HepG2 (cell line): Measurements from ENCODE around the gene VEGFA.

ENCODE experiments used
- BHLHE40 ChIP-seq: IDR thresholded peaks from 2 replicates; pipeline ENCODE4 v1.6.1; 2011; ENCODE audit warnings: low read length, improper control_type of control experiment
- CREM ChIP-seq, 2 experiments: sonication (generic) in 1 of 2; formaldehyde crosslinking in 1 of 2; IDR thresholded peaks; 2 replicates each; pipeline versions ENCODE4 v1.4.0 to v1.6.1; 2016 to 2020; ENCODE audit warnings: antibody characterized with exemption in 1 of 2, mild to moderate bottlenecking in 1 of 2, missing genetic modification reagents in 1 of 2
- CTCF ChIP-seq: sonication (generic); formaldehyde crosslinking; IDR thresholded peaks from 2 replicates; pipeline ENCODE4 v1.5.0; 2020; ENCODE audit warnings: mild to moderate bottlenecking, missing genetic modification reagents, moderate library complexity
- KDM5A ChIP-seq: fragments of 200-600 bp; sonication (generic); IDR thresholded peaks from 2 replicates; pipeline ENCODE4 v1.7.0; 2018; ENCODE audit warnings: antibody characterized with exemption, mild to moderate bottlenecking, low read length, borderline replicate concordance
- KMT2A ChIP-seq: sonication (generic); formaldehyde crosslinking; IDR thresholded peaks from 2 replicates; pipeline ENCODE4 v1.4.0; 2020; ENCODE audit warnings: missing genetic modification reagents
- MEIS1 ChIP-seq: sonication (generic); formaldehyde crosslinking; IDR thresholded peaks from 2 replicates; pipeline ENCODE4 v1.9.0; 2021; ENCODE audit warnings: mild to moderate bottlenecking, missing genetic modification reagents, moderate library complexity, borderline replicate concordance
- POLR2A ChIP-seq, 2 experiments: IDR thresholded peaks; 2 replicates each; pipeline ENCODE4 v1.6.1; 2011; ENCODE audit warnings: low read depth in 2 of 2, low read length in 2 of 2, mild to moderate bottlenecking in 1 of 2, moderate library complexity in 1 of 2; ENCODE audit not compliant: insufficient read depth in 1 of 2
- RFX5 ChIP-seq: IDR thresholded peaks from 2 replicates; pipeline ENCODE4 v1.6.1; 2011; ENCODE audit warnings: low read depth, low read length, improper control_type of control experiment
- ZNF292 ChIP-seq: sonication (generic); formaldehyde crosslinking; IDR thresholded peaks from 2 replicates; pipeline ENCODE4 v1.8.1; 2022; ENCODE audit warnings: mild to moderate bottlenecking, low read depth, missing genetic modification reagents, borderline replicate concordance
- ZNF609 ChIP-seq: sonication (generic); formaldehyde crosslinking; IDR thresholded peaks from 2 replicates; pipeline ENCODE4 v1.4.0; 2020; ENCODE audit warnings: mild to moderate bottlenecking, missing genetic modification reagents, borderline replicate concordance
- ZNF704 ChIP-seq: sonication (generic); formaldehyde crosslinking; IDR thresholded peaks from 2 replicates; pipeline ENCODE4 v1.8.1; 2023; ENCODE audit warnings: mild to moderate bottlenecking, inconsistent platforms, moderate library complexity, missing genetic modification reagents, borderline replicate concordance

DNA sequence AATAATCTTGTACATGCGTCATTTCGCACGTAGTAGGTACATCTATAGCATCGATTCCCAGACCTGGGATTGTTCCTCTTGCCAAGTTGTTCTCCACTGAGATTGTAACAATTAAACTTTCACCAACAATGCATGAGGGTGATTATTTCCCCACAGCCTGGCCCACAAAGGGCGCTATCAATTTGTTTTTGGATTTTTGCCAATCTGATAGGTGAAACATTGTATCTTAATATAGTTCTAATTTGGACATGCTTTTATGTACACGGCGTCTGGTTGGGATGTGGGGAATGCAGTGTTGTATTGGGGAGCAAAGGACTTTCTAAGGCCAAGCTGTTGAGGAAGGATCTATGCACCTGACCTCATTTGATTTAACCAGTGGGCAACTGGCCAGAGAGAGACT, 59.5 kb downstream of the VEGFA start:
- TF ChIP-seq RFX5 = no peak
- no peak for TF ChIP-seq ZNF704 (CRISPR knock-in tag)
- no peak for TF ChIP-seq ZNF609
- no peak for TF ChIP-seq KMT2A
- no peak for TF ChIP-seq ZNF292 (CRISPR knock-in tag)
- no peak for TF ChIP-seq MEIS1
- TF ChIP-seq CTCF = no peak
- no peak for TF ChIP-seq BHLHE40
- TF ChIP-seq POLR2A (IDR thresholded peaks at IDR 0.05; ENCODE audit: insufficient read depth in 1 of 2, low read depth in 2 of 2, low read length in 2 of 2) = no peak
- TF ChIP-seq CREM (IDR thresholded peaks at IDR 0.05) = no peak
- no peak for TF ChIP-seq CREM (CRISPR knock-in tag; IDR thresholded peaks at IDR 0.05)
- TF ChIP-seq KDM5A = no peak
